GM21723 (cell line): ENCODE data around the gene MICAL3.

Source experiments
- ATAC-seq: cut with Tn5 transposase; IDR thresholded peaks from one replicate; pipeline ENCODE4 v1.9.1; 2021; ENCODE audit warnings: mild to moderate bottlenecking, moderate library complexity; ENCODE audit not compliant: unreplicated experiment

MICAL3 gene

DNA sequence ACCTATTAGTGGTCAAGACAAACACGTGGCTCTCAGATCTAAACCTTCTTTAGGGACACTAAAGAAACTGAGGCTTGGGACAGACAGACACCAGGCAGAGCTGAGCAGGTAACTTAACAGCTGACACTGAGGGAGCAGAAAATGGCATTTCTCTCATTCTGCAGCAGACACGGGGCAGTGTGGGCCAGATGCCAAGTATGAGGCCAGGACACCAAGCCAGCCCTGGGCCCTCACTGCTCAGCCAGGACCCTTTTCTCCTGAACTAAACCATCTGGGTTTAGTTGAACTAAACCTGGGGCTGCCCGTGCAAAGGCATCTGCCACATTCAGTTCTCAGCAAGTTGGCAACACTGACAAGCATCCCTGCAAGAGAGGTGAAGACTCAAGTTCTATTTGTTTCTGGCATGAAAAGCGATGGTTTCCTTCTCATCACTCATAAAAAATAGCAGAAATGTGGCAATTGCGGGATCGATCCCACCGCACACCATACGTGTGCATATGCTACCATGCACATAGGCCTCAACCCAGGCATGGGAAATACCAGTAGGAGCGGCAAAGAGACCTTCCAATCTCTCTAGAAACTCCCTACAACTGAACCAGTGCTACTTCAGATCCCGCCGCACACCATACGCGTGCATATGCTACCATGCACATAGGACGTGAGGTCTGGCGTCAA lies 150.0 kb downstream of the MICAL3 start:
- ATAC-seq = no peak

GRCh38 chr22:17873804-17874203 lies 150.6 kb downstream of the MICAL3 start:
- no peak for ATAC-seq

GRCh38 chr22:17873116-17873515 lies 151.2 kb downstream of the MICAL3 start:
- ATAC-seq = no peak

- no peak for ATAC-seq
Measured at GRCh38 chr22:17872471-17872870, 151.9 kb downstream of the MICAL3 start.

DNA sequence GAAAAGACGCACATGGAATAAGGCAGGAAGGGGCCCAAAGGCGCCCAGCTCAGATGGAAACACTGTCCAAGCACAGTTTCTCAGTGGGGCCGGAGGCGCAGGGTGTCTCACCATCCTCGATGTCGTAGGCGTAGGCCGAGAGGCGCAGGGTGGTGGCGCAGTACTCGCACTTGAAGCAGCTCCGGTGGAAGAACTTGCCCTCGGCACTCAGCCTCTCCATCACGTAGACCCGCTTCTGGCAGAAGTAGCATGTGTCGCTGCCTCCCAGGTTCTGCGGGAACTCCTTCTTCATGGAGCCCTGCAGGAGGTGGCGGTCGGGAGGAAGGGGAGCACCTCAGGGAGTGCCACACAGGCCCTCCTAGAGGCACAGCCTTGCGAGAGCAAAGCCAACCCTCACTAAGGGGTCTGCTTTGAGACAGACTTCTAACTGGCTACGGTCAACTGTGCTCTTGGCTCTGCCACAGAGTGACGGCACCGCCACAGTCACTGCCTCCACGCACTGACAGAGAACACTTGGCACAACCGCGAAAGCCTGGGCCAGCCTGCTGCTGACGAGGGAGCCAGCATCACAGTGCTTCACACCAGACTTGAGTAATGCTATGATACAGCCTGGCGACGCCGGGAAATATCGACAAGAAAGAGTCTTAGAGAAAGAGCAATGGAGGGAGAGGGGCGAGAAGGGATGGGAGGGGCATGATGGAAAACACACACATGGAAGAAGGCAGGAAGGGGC lies 152.5 kb downstream of the MICAL3 start:
- no peak for ATAC-seq

DNA sequence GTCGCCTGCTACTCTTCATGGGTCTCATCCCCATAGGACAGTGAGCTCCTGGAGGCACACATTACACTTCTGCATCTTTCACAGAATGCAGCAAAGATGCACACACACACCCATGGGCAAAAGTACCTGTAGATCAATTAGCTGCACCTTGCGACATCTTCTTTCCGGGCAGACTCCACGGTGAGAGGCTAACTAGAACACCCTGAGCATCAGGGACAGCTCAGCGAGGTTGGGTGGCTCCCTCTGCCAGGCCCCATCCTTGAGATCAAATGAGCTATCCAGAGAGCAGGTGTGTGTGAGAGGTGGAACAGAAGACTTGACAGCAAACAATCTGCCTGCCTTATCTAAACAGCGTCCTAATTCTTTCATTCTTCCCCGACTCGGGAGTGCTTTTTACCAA lies 154.0 kb downstream of the MICAL3 start:
- ATAC-seq = no peak

- no peak for ATAC-seq
Measured at GRCh38 chr22:17869285-17870096, 154.9 kb downstream of the MICAL3 start.

- ATAC-seq = no peak
Measured at GRCh38 chr22:17868771-17869170, 155.6 kb downstream of the MICAL3 start.

GRCh38 chr22:17867160-17867785 lies 157.1 kb downstream of the MICAL3 start:
- ATAC-seq = no peak

GRCh38 chr22:17866621-17867020 lies 157.7 kb downstream of the MICAL3 start:
- ATAC-seq = no peak

DNA sequence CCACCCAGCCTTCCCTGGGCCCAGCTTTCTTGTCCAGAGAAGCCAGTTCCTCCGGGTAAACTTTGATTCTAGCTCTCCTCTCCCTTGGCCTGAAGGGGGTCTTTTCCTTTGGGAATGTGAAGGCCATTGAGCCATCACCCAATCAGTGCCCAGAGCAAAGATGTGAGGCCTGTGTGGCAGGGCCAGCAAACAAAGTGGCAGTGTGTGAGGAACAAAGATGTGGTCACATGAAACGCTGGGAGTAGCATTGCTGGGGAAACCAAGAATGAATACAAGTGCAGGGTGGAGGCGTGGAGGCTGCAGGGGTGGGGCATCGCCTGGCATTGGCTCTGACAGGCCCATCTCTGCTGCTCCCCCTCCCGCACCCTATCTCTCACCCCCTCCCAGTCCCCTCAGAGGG lies 158.2 kb downstream of the MICAL3 start:
- ATAC-seq = no peak

DNA sequence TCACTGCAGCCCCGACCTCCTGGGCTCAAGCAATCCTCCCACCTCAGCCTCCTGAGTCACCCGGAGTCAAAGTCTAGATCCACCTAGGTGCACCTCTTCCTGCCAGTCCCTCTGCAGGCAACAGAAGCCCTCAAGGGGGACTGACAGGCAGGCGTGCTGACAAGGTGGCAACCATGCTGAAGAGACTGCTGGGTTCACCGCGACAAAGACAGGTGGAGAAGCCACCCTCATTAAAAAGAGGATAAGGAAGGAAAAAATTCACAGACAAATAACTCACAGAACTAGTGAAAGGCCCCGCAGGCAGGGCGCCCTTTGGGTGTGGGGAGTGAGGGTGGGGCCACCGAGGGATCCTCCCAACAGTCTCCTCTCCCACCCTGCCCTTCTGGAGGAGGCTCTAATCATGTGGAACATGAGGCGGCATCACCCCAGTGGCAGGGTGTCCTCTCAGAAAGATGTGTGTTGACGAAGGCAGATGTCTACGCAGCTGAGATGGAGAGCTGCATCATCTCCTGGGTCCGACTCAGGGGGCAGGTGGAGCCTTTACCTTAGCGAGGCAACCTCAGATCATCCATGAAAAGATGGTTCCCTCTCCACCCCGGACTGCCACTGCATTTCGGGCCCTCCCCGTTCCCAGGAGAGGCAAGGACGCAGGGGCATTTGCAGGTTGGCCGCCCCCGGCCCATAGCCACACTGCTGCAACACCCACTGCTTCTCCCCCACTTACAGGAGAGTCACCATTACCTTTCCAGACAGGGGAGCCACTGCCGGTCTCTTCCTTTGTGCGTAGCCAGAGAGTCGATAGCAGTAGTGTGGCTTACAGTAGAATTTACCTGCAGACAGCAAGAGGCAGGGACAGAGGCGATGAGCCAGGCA lies 158.9 kb downstream of the MICAL3 start:
- no peak for ATAC-seq

DNA sequence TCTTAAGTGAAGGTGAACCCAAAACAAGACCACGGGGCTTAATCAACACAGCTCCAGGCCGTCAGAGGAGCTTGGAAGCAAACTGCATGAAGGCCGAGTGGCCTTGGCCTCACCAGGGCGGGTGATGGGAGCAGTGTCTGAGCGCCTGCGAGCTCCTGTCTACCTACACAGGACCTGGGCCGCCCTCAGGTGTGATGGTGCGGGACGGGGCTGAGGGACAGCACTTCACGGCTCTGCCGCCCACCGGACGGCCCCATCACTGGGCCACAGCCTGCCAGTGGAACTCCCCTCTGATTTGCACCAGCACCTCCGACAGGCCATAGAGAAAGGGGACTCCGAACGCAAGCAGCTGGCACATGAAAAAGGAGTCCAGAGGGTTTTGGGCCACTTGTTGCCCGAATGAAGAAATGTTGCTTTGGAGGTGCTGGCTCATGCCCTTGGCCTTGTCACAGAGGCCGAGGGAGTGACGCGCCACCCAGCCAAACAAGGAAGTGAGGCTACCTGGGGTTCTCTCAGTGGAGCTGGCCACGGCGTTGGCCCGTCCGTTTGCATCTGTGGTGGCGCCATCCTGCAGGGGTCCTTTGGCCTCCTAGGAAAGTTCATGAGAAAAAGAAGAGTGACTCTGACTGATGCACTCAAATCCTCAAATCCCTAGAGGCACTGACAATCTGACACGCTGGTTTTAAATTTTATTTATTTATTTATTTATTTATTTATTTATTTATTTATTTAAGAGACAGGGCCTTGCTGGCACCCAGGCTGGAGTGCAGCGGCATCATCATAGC lies 159.8 kb downstream of the MICAL3 start:
- no peak for ATAC-seq

- no peak for ATAC-seq
Measured at GRCh38 chr22:17862646-17863181, 161.6 kb downstream of the MICAL3 start.

GRCh38 chr22:17861909-17862308 lies 162.5 kb downstream of the MICAL3 start:
- ATAC-seq = no peak

DNA sequence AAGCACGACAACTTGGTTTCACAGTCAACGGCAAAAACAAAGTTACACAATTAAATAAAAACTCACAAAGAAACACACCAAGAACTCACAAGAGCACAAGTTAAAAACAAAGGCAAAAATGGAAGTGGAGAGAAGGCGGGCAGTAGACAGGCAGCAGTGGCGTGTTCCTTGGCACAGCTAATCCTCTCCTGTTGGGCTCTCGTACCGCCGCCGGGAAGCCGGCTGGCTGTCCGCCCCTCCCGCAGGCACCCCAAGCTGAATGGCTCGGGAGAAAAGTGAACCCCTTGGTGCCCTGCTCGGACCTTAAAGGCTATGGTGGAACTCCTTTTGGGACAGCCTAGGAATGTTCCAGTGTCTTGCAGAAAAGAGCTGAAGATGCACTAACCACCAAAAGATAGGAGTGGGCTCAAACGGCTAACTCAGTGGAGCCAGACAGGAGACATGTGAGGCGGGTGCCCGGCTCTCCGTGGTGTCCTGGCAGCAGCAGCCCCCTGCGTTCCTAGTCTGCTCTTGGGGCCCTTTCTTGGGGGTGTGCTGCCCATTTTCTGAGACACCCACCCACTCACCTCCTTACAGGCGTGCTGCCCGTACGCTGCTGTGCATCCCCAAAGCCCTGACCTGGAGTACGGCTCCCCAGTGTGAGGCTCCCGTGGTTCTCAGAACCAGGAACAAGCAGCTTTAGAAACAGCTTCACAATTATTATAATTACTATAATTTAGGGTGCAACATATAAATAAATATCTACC lies 164.0 kb downstream of the MICAL3 start:
- no peak for ATAC-seq

- ATAC-seq = no peak
Measured at GRCh38 chr22:17858033-17858432, 166.3 kb downstream of the MICAL3 start.

DNA sequence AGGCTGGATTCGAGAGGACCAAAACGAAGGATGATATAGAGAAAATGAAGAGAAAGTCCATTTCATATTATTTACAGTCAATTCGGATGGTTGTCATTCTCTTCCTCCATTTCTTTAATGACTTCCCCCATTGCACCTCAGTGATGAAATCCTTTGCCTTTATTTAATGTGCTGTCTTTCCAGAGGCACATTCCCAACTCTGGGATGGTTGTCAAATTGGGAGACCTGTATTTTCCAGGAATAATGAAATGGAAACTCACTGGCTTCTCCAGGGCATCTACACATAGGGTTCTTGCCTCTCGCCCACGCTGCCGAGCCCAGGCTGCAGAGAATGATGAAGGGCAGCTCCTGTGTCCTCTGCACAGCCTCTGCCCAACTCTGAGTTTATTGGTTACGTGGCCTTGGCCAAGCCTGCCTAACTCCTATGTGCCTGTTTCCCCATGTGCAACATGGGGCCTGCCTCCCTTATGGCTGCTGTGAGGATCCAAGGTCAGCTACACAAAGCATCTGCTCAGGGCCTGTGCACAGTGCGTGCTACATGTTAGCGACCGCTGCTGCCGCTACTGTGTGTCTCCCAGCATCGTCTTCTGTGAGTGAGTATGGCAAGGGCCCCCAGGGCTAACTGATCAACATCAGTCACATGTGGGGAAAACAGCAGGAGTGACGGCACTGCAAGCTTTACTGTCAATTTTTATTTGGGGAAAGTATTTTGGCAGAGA lies 168.6 kb downstream of the MICAL3 start:
- no peak for ATAC-seq
